IPS-NIHi7 (cell line): ENCODE data around the gene SPATA22.
"Not testable (repeated sequence)": the region's sequence is repeated elsewhere in the genome, so short reads cannot be mapped to it uniquely, and the experiment has no call there.

Experiments
- DNase-seq: peaks from one replicate; pipeline ENCODE4 v3.0.0; 2012; ENCODE audit warnings: mixed read lengths; ENCODE audit errors: extremely low spot score

The SPATA22 gene

GRCh38 chr17:3471599-3471998 lies at the start of gene SPATA22:
Gene SPATA22, minus strand, starts transcription at chr17:3471819. Its CDS starts 2,494 bp downstream, at chr17:3469325.
- DNase-seq, result no peak

GRCh38 chr17:3519472-3519871 lies 47.9 kb upstream of the SPATA22 start:
- DNase-seq, result not testable (repeated sequence)

DNA sequence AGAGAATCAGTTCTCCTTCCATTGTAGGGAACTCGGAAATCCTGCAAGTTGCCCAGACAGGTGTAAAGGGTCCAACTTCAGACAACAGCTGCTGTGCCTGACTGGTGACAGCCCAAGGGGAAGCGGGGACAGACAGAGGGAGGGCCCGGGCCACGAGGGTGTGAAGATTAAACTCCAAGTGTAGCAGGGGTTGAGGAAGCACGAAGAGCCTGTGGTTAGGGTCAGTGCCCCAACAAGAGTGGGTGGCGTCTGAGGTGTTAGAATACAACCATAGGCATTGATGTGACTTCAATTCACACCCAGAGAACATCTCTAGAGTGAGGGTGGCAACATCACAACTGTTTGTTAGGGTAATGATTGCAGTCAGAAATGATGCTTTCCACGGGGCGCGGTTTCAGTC lies 43.3 kb upstream of the SPATA22 start:
- DNase-seq, result no peak

DNA sequence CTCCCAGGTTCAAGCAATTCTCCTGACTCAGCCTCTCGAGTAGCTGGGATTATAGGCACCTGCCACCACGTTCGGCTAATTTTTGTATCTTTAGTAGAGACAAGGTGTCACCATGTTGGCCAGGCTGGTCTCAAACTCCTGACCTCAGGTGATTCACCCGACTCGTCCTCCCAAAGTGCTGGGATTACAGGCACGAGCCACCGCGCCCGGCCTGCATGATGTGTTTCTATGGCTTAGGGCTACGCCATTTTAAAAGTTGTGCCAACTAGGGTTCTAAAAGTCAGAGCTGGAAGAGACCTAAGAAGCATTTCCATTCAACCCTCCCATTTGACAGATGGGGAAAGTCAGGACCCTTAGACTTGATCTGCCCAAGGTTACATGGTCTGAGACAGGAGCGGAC lies 42.5 kb upstream of the SPATA22 start:
- DNase-seq, result not testable (repeated sequence)

- no peak for DNase-seq
Observed at GRCh38 chr17:3513305-3514035, 41.9 kb upstream of the SPATA22 start.

GRCh38 chr17:3512505-3513171 lies 41.0 kb upstream of the SPATA22 start:
- peak; percentile 59 for DNase-seq

DNA sequence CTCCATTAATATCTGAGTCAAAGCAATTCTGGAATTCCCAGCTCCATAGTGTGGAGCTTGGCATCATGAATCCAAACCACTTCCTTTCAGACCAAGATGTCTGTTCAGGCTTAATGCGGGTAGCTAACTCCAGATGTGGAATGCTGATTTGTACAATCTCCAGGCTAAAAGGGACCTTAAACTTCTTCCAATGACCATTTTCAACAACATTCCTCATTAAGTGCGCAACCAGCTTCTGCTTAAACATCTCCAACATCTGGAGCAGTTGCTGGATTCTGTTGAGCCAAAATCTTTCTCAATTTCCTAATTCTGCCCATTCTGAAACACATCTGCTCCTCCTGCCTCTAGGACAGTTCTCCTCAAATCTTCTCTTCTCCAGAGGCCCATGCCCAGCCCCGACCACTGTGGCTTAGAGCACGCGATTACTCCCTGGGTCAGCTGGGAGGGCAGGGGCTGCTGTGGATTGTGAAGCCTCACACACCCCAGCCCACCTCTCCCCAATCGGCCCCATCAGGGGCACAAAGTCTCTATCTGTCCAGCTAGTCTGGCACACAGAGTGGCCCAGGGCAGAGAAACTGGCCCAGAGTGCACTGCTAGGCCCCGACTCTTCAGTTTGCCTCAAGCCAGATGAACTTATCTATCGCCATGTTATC lies 40.4 kb upstream of the SPATA22 start:
- no peak for DNase-seq

DNA sequence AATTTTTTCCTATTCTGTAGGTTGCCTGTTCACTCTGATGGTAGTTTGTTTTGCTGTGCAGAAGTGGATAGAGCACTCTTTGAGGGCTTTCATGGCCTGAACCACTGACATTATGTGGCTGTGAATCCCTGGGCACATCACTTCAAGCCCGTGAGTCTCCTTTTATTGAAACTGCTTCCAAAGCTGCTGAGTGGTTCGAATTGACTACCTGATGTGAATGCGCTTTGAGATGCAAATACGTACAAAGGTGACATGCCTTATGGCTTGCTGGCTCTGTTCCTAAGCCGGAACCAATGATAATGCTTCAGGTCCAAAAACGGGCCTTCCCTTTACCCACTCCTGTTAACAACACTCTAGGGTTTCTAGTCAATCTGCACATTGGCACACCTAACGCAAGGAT lies 38.5 kb upstream of the SPATA22 start:
- no peak for DNase-seq

DNA sequence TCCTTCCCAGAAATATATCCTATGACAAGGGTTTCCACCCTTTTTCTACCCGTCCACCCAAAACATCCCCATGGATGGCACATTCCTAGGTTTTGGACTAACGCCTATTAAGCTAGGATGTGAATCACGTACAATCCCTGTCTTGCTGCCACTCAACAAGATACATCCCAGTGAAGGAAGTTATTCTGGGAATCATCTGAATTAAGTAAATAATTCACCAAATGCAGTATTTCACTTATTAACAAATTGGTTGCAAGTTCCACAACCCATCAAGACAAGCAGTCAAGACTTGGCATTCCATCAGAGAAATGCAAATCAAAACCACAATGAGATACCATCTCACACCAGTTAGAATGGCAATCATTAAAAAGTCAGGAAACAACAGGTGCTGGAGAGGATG lies 36.2 kb upstream of the SPATA22 start:
- DNase-seq, result no peak

GRCh38 chr17:3507071-3507470 lies 35.5 kb upstream of the SPATA22 start:
- no peak for DNase-seq

DNA sequence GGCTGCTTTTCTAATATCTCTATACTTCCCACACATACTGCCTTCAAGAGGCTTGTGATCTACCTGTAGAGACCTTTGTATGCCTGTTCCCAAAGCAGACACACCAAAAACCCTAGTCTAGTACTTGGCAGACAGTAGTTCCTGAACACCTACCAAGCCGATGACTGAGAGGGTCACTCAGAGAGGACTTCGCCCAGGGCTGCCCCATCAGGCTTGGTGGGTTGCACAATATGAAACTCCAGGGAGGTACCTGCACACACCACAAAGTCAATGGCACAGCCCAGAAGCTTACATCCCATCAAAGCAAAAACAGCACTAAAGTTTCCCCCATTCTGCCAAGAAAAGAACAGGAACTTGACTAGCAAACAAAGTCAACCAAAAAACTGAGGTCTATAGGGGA lies 34.4 kb upstream of the SPATA22 start:
- DNase-seq, result no peak

DNA sequence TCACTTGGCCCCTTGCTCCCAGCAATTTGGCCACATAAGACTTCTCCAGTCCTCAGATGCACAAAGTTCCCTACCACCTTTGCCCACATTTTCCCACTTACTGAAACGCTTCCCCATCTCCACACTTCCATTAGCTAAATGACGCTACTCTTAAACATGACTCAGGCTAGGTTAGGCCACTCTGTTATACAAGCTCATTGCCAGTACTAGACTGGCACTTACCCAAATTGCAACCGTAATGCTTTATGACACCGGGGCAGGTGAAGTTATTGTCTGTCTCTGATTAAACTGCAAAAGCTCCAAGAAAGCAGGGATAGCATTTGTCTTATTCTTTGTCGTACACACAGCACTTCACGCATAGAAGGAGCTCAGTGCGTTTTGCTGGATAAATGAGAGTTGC lies 33.4 kb upstream of the SPATA22 start:
- no peak for DNase-seq

DNA sequence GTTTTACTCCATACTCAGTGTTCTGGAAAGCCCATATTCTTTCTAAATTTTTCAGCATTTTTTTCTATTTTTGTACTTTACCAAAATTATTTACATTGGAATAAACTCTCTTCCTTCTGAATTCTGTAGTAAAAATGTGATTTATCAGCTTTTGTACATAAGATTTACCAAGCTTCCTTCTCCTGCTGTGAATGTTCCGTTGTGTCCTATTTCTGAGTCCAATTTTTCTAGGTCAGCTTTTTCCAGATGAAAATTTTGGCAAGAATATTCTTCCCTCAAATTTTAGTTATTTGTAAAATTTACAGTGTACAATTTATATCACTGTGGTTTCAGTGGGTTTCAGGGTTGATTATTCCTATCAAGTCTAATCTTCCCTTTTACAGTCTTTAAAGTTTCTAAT lies 31.7 kb upstream of the SPATA22 start:
- no peak for DNase-seq

GRCh38 chr17:3502466-3502865 lies 30.8 kb upstream of the SPATA22 start:
- no peak for DNase-seq

GRCh38 chr17:3501344-3501743 lies 29.7 kb upstream of the SPATA22 start:
- no peak for DNase-seq

- no peak for DNase-seq
Observed at GRCh38 chr17:3497101-3497500, 25.5 kb upstream of the SPATA22 start.

DNA sequence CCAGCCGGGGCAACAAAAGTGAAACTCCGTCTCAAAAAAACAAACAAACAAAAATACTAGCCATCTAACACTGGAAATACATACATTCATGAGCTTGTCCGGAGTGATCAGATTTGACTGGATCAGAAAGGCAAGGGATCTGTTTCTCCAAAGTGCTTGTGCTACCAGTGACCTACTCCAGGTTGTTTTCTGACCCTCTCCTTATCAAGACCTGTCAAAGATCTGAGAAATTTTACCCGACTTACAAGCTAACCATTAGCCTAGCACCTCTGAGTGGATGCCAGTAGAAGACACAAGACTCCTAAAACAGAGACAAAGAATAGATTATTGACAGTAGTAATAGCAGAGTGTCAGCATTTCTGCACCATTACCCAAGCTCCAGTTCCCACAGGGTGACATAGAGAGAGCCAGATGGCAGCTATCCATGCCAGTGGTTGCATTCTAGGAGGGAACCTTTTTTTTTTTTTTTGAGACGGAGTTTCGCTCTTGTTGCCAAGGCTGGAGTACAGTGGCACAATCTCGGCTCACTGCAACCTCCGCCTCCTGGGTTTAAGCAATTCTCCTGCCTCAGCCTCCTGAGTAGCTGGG lies 14.0 kb upstream of the SPATA22 start:
- DNase-seq, result no peak

GRCh38 chr17:3482852-3483251 lies 11.2 kb upstream of the SPATA22 start:
- peak; percentile 31 for DNase-seq

DNA sequence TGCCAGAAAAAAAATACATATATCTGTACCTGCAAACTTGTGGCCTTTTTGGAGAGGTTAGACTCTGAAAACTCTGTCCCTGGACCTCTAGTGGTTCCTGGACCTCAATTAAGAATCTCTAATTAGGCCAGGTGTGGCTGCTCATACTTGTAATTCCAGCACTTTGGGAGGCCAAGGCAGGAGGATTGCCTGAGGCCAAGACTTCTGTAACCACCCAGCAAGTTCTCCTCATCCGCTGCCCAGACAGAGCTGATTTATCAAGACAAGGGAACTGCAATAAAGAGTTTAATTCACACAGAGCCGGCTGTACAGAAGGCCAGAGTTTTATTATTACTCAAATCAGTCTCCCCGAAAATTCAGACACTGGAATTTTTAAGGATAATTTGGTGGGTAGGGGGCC lies 8.4 kb upstream of the SPATA22 start:
- no peak for DNase-seq

DNA sequence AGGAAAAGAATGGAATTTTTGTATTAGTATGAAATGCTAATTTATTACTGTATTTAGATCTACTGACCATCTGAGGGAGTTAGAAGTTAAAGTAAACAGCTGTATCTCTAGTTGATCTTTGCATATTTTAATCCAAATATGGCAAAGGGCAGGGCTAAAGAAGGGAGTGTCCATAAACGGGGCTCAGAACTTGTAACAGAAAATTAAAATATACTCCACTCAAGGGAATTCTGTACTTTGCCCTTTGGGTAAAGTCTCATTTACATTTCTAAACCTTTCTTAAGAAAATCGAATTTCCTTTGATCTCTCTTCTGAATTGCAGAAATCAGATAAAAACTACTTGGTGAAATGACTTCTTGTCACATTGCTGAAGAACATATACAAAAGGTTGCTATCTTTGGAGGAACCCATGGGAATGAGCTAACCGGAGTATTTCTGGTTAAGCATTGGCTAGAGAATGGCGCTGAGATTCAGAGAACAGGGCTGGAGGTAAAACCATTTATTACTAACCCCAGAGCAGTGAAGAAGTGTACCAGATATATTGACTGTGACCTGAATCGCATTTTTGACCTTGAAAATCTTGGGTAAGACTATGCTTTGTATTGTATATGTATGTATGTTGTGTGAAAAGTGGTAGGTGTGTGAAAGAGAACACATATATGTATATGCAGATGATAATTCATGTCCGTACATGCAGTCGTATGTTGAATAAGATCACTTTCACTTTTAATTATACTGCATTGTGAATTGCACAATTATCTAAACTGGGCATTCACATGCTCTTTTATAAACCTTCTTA lies 4.4 kb upstream of the SPATA22 start, which contains the start of gene ASPA:
Gene ASPA (plus strand): TSS at position 186 of the 799 bp plus-strand sequence. CDS start 163 bp downstream, at position 349.
- DNase-seq, result no peak

DNA sequence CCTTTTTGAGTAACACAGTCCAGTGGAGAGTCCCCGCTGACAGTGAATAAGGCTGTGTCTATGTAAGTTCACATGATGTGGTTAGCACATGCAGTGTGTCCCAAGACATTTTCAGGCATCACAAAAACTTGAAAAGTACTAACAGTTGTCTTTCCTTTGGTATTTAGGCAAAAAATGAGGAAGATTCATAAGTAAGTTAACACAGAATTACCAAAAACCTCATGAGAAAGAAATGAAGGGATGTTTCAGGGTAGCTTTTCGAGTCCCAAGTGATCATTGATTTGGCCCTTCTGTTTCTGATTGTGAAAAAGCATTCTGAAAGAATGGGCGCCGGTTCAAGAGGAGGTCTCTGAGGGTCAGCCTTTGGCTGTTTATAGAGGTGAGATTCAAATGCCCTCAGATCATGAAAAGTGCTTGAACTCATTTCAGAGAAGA lies 3.6 kb upstream of the SPATA22 start:
- DNase-seq, result no peak

- DNase-seq, result no peak
Observed at GRCh38 chr17:3474212-3474611, 2.6 kb upstream of the SPATA22 start.
